Myocyte (in vitro differentiated cells): ENCODE results near the gene NOXO1. TPM values are rescaled to one million over a fixed set of nuclear protein-coding genes. Genes with fewer than 3 reads are reported as not detected.
A peak's percentile ranks its signal among the peaks of the same experiment; 100 is the strongest.

Experiments used
- DNase-seq: peaks from one replicate; pipeline ENCODE4 v3.0.0-alpha.2; 2012; ENCODE audit warnings: low read depth
- polyA plus RNA-seq: library from polyadenylated mRNA; unstranded; fragments of >200 nt; gene quantifications from one replicate; pipeline ENCODE4 v1.2.1, GENCODE V29; 2012; ENCODE audit warnings: missing spikeins
- total RNA-seq: library from RNA; depleted of rRNA; stranded (reverse); fragments of >200 nt; gene quantifications from 2 replicates; pipeline ENCODE4 v1.2.3, GENCODE V29; 2014

NOXO1 gene
- 1.1 and 3.1 TPM in 2 replicates for total RNA-seq
- polyA plus RNA-seq, result 0.55 TPM

GRCh38 chr16:1981398-1981836 lies at the start of gene NOXO1:
Gene NOXO1, minus strand, starts transcription at chr16:1981469. Its CDS starts 290 bp downstream, at chr16:1981179.
- no peak for DNase-seq

GRCh38 chr16:2030036-2030435 lies 48.8 kb upstream of the NOXO1 start:
- DNase-seq, result no peak

GRCh38 chr16:2029350-2029749 lies 48.1 kb upstream of the NOXO1 start:
- no peak for DNase-seq

GRCh38 chr16:2028620-2029220 lies 47.5 kb upstream of the NOXO1 start:
- no peak for DNase-seq

GRCh38 chr16:2028146-2028545 lies 46.9 kb upstream of the NOXO1 start:
- no peak for DNase-seq

- DNase-seq, result no peak
These were observed 46.0 kb upstream of the NOXO1 start for GRCh38 chr16:2027024-2028010.

GRCh38 chr16:2026461-2027023 lies 45.3 kb upstream of the NOXO1 start, which contains the start of gene NHERF2:
Gene NHERF2, plus strand, starts transcription at chr16:2026902. Its CDS starts 104 bp downstream, at chr16:2027006.
- no peak for DNase-seq

- DNase-seq, result no peak
These were observed 44.7 kb upstream of the NOXO1 start for GRCh38 chr16:2025878-2026460.

- DNase-seq, result no peak
These were observed 44.0 kb upstream of the NOXO1 start for GRCh38 chr16:2025251-2025650.

GRCh38 chr16:2024032-2024420 lies 42.8 kb upstream of the NOXO1 start:
- DNase-seq, result no peak

- DNase-seq, result peak; percentile 88
These were observed 42.1 kb upstream of the NOXO1 start for GRCh38 chr16:2023092-2024031.

GRCh38 chr16:2022723-2023091 lies 41.4 kb upstream of the NOXO1 start:
- no peak for DNase-seq

- DNase-seq, result no peak
These were observed 38.9 kb upstream of the NOXO1 start for GRCh38 chr16:2019921-2020831.

- no peak for DNase-seq
These were observed 38.2 kb upstream of the NOXO1 start, which contains the start of gene NPW for GRCh38 chr16:2019518-2019920. Gene NPW, plus strand, starts transcription at chr16:2019785.

GRCh38 chr16:2016407-2016922 lies 35.2 kb upstream of the NOXO1 start:
- DNase-seq, result no peak

GRCh38 chr16:2015947-2016208 lies 34.6 kb upstream of the NOXO1 start:
- no peak for DNase-seq

- DNase-seq, result no peak
These were observed 34.1 kb upstream of the NOXO1 start for GRCh38 chr16:2015117-2015946.

GRCh38 chr16:2013527-2013926 lies 32.3 kb upstream of the NOXO1 start:
- DNase-seq, result no peak
